IMR-90 (cell line): ENCODE measurements around the gene TRIO. TPM values are rescaled to one million over a fixed set of nuclear protein-coding genes. Genes with fewer than 3 reads are reported as not detected.

Experiments used
- ATAC-seq: fragments of 200-7000 bp; cut with Tn5 transposase; 2 replicates; pipeline ENCODE4 v1.9.1; 2020; ENCODE audit warnings: low read depth, mild to moderate bottlenecking, moderate library complexity
- BruUV-seq: library from RNA; stranded (reverse); fragments of 400-500 nt; replicated peaks from 2 replicates; lab custom pipeline; 2021; lab: Mats Ljungman, UMichigan
- CTCF ChIA-PET: fragments of 300-600 bp; formaldehyde crosslinking; extraction: SDS; loops from one replicate; lab custom pipeline; 2021; ENCODE audit warnings: antibody characterized with exemption; lab: Yijun Ruan, JAX
- POLR2A ChIA-PET: fragments of 300-600 bp; sonication (Branson Sonifier 250); formaldehyde crosslinking; loops from one replicate; lab custom pipeline; 2022; ENCODE audit warnings: antibody characterized with exemption; ENCODE audit not compliant: unreplicated experiment; lab: Charles Lee
- DNase-seq: peaks from one replicate; pipeline ENCODE4 v3.0.0; 2013
- H2AFZ ChIP-seq: replicated peaks from 2 replicates; pipeline ENCODE3; 2013; ENCODE audit warnings: low read length, mild to moderate bottlenecking; ENCODE audit not compliant: poor library complexity
- H2AK5ac ChIP-seq: 2 replicates; pipeline ENCODE4 v1.6.1; 2013; ENCODE audit warnings: low read depth, low read length, inconsistent platforms
- H2AK9ac ChIP-seq: replicated peaks from 2 replicates; pipeline ENCODE3; 2013; ENCODE audit warnings: mild to moderate bottlenecking, low read depth, low read length, moderate library complexity; ENCODE audit not compliant: poor library complexity
- H2BK120ac ChIP-seq: 2 replicates; pipeline ENCODE4 v1.6.1; 2013; ENCODE audit warnings: low read depth, low read length, inconsistent platforms
- H2BK15ac ChIP-seq: 3 replicates; pipeline ENCODE4 v1.6.1; 2013; ENCODE audit warnings: low read depth, low read length, inconsistent platforms
- H2BK20ac ChIP-seq: 2 replicates; pipeline ENCODE4 v1.6.1; 2013; ENCODE audit warnings: low read depth, mild to moderate bottlenecking, inconsistent platforms, low read length, moderate library complexity
- H2BK5ac ChIP-seq: 2 replicates; pipeline ENCODE4 v1.6.1; 2013; ENCODE audit warnings: mild to moderate bottlenecking, low read depth, low read length, inconsistent platforms; ENCODE audit not compliant: poor library complexity, severe bottlenecking
- H3K14ac ChIP-seq: replicated peaks from 2 replicates; pipeline ENCODE4 v1.6.1; 2013; ENCODE audit warnings: low read depth, low read length, inconsistent platforms
- H3K18ac ChIP-seq: 2 replicates; pipeline ENCODE4 v1.6.1; 2013; ENCODE audit warnings: low read depth, low read length, control low read depth
- H3K23ac ChIP-seq: 2 replicates; pipeline ENCODE4 v1.6.1; 2013; ENCODE audit warnings: low read depth, low read length, inconsistent platforms
- H3K27ac ChIP-seq: 2 replicates; pipeline ENCODE4 v1.5.1; 2013; ENCODE audit warnings: mild to moderate bottlenecking, control low read depth, low read length; ENCODE audit not compliant: insufficient read depth
- H3K27me3 ChIP-seq: 2 replicates; pipeline ENCODE4 v1.6.1; 2013; ENCODE audit warnings: low read length; ENCODE audit not compliant: control insufficient read depth, insufficient read depth
- H3K36me3 ChIP-seq: 2 replicates; pipeline ENCODE4 v1.6.1; 2013; ENCODE audit warnings: low read length, mixed read lengths; ENCODE audit not compliant: control insufficient read depth, insufficient read depth
- H3K4ac ChIP-seq: 2 replicates; pipeline ENCODE4 v1.6.1; 2013; ENCODE audit warnings: low read depth, low read length, inconsistent platforms
- H3K4me1 ChIP-seq: 2 replicates; pipeline ENCODE4 v1.6.1; 2013; ENCODE audit warnings: low read length, mixed read lengths; ENCODE audit not compliant: control insufficient read depth, insufficient read depth
- H3K4me2 ChIP-seq: 2 replicates; pipeline ENCODE4 v1.6.1; 2013; ENCODE audit warnings: low read depth, mild to moderate bottlenecking, control low read depth, low read length, moderate library complexity
- H3K4me3 ChIP-seq: 2 replicates; pipeline ENCODE4 v1.5.1; 2013; ENCODE audit warnings: low read depth, mild to moderate bottlenecking, control low read depth, low read length, moderate library complexity; ENCODE audit not compliant: insufficient read depth
- H3K56ac ChIP-seq: 2 replicates; pipeline ENCODE4 v1.6.1; 2013; ENCODE audit warnings: low read length, inconsistent platforms; ENCODE audit not compliant: insufficient read depth; ENCODE audit errors: extremely low read depth
- H3K79me1 ChIP-seq, 2 experiments: 2 replicates each; pipeline ENCODE4 v1.6.1; 2013; ENCODE audit warnings: low read length in 2 of 2, inconsistent platforms in 1 of 2, low read depth in 1 of 2
- H3K9ac ChIP-seq: 2 replicates; pipeline ENCODE4 v1.6.1; 2013; ENCODE audit warnings: low read depth, low read length, control low read depth
- H3K9me1 ChIP-seq: 2 replicates; pipeline ENCODE4 v1.6.1; 2013; ENCODE audit warnings: low read length, inconsistent platforms; ENCODE audit not compliant: insufficient read depth
- H3K9me3 ChIP-seq: 2 replicates; pipeline ENCODE4 v1.6.1; 2013; ENCODE audit warnings: low read length; ENCODE audit not compliant: control insufficient read depth, insufficient read depth
- H4K20me1 ChIP-seq: 2 replicates; pipeline ENCODE4 v1.6.1; 2013; ENCODE audit warnings: low read length, inconsistent platforms; ENCODE audit not compliant: insufficient read depth
- H4K5ac ChIP-seq: 2 replicates; pipeline ENCODE4 v1.6.1; 2013; ENCODE audit warnings: mild to moderate bottlenecking, low read depth, low read length, control low read depth
- H4K8ac ChIP-seq, 2 experiments: 2 replicates each; pipeline ENCODE4 v1.6.1; 2013; ENCODE audit warnings: low read depth in 2 of 2, low read length in 2 of 2, control low read depth in 1 of 2, inconsistent platforms in 1 of 2
- H4K91ac ChIP-seq: 2 replicates; pipeline ENCODE4 v1.6.1; 2013; ENCODE audit warnings: low read depth, low read length, inconsistent platforms; ENCODE audit not compliant: insufficient read depth
- MAFK ChIP-seq: IDR thresholded peaks from 2 replicates; pipeline ENCODE4 v1.6.1; 2012; ENCODE audit warnings: low read depth, low read length, improper control_type of control experiment
- USF2 ChIP-seq: fragments of 150-350 bp; IDR thresholded peaks from 2 replicates; pipeline ENCODE4 v1.6.1; 2017; ENCODE audit warnings: mild to moderate bottlenecking, antibody characterized with exemption, low read length, low read depth
- WGBS, 2 experiments: methylation state at CpG; one replicate each; pipeline versions ENCODE4 v1.1.5 to v1.1.7; 2013; ENCODE audit warnings: missing lambda C conversion rate in 2 of 2; ENCODE audit not compliant: insufficient read length in 1 of 2; ENCODE audit errors: extremely low coverage in 2 of 2; 5-methylcytosine and 5-hydroxymethylcytosine counted together
- dilution Hi-C: fragments of 300-500 bp; cut with HindIII; formaldehyde crosslinking; loops from one replicate; pipeline ENCODE4 v1.14.3; 2018; ENCODE audit warnings: low sequenced_read_pairs; ENCODE audit not compliant: unreplicated experiment
- in situ Hi-C: fragments of 300-500 bp; cut with MboI; formaldehyde crosslinking; loops from 3 replicates; pipeline ENCODE4 v1.14.3; 2019; ENCODE audit warnings: low sequenced_read_pairs, inconsistent platforms, mixed read lengths
- intact Hi-C: fragments of 100-400 bp; cut with micrococcal nuclease; formaldehyde crosslinking; loops from 2 replicates; pipeline ENCODE4 v1.10.0; 2022
- polyA plus RNA-seq, 3 experiments: library from polyadenylated mRNA; depleted of rRNA; stranded (reverse); fragments of >200 nt; gene quantifications; 2 replicates each; pipeline ENCODE4 v1.2.3, GENCODE V29; 2012; ENCODE audit warnings: low replicate concordance in 1 of 3
- total RNA-seq: library from RNA; depleted of rRNA; stranded (reverse); fragments of >200 nt; gene quantifications from 2 replicates; pipeline ENCODE4 v1.2.3, GENCODE V29; 2012

Gene TRIO
- total and polyA plus RNA-seq, 2 of the 4 experiments (the other 2 are of a cell fraction), result 206 to 522 TPM

GRCh38 chr5:14353726-14354474 is 210.8 kb downstream of the TRIO start:
- peaks cover 18% of the 10 kb centered on the region for H3K9me1 ChIP-seq
- H4K20me1 ChIP-seq, result peaks cover 91% of the 10 kb centered on the region
- DNase-seq, result no peak

More at GRCh38 chr5:14353726-14354474, 210.8 kb downstream of the TRIO start:
- Histone ChIP-seq H3K27ac (no peak overlapping the region), H2AK5ac (no peak overlapping the region), H2BK5ac (no peak overlapping the region), H2BK120ac (no peak overlapping the region), H2BK15ac (no peak overlapping the region), H3K14ac (no peak overlapping the region), H3K9ac (no peak overlapping the region), H4K5ac (no peak overlapping the region), H2AK9ac (no peak overlapping the region), H2AFZ (no peak overlapping the region), H3K27me3 (no peaks in the 10 kb centered on the region), H3K4me1 (peaks cover 12% of the 10 kb centered on the region), H3K4ac (no peak overlapping the region), H3K4me2 (no peak overlapping the region), H3K56ac (no peak overlapping the region), H2BK20ac (no peak overlapping the region), H3K79me1 (peaks cover 53 to 90% of the 10 kb centered on the region in 2 experiments), H3K23ac (no peak overlapping the region), H4K8ac (no peak overlapping the region), H3K18ac (no peak overlapping the region), H3K9me3 (no peaks in the 10 kb centered on the region), H3K4me3 (no peak overlapping the region), H4K91ac (no peak overlapping the region), H3K36me3 (peaks cover 59% of the 10 kb centered on the region)
- no TSS peak for BruUV-seq
- ChIA-PET CTCF (interaction anchor here (0.7 kb wide), 1 partner anchor 428 kb away, joined by 3 read pairs; no protein-coding TSS in a partner anchor), POLR2A (no interaction called here)
- TF ChIP-seq USF2 (no peak), MAFK (peak; percentile 78)
- no peak for ATAC-seq
- in situ Hi-C loops (no loop called here), dilution Hi-C loops (no loop called here), intact Hi-C loops (no loop called here)
- no CpG with 5 or more reads among the region's 11 CpGs for WGBS, 2 experiments
